Hematopoietic multipotent progenitor cell treated with erythropoietin and hydrocortisone succinate and interleukin-3 and kit ligand, for 17 days (in vitro differentiated cells): ENCODE measurements around the gene FNIP2.
A peak's percentile ranks its signal among the peaks of the same experiment; 100 is the strongest.
"Not testable (repeated sequence)": the region's sequence is repeated elsewhere in the genome, so short reads cannot be mapped to it uniquely, and the experiment has no call there.

ENCODE experiments used
- DNase-seq: peaks from one replicate; pipeline ENCODE4 v3.0.0-alpha.2; 2015; ENCODE audit warnings: low spot score

Gene FNIP2

GRCh38 chr4:158873795-158874401 is 105.1 kb downstream of the FNIP2 start:
- DNase-seq, result no peak

- no peak for DNase-seq
Measured at GRCh38 chr4:158875026-158875425, 106.2 kb downstream of the FNIP2 start.

GRCh38 chr4:158875455-158875854 is 106.6 kb downstream of the FNIP2 start:
- no peak for DNase-seq

DNA sequence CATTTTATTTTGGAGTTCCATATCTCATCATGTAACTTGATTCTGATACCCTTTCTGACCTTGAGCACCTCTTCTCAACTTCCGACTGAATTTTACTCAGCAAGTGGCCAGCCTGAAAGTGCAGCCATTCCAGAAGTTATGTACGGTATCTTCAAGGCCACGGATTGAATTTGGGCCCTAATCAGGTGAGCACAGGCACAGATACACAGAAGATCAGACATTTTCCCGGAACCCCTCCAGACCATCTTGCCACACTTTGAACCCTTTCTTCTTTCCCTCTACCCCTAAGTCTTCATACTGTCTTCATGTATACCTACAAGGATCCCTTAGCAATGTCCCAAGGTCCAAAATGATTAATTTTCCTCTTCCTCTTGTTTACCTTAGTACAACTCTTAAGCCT is 108.2 kb downstream of the FNIP2 start:
- no peak for DNase-seq

- DNase-seq, result not testable (repeated sequence)
Measured at GRCh38 chr4:158882142-158882541, 113.3 kb downstream of the FNIP2 start.

DNA sequence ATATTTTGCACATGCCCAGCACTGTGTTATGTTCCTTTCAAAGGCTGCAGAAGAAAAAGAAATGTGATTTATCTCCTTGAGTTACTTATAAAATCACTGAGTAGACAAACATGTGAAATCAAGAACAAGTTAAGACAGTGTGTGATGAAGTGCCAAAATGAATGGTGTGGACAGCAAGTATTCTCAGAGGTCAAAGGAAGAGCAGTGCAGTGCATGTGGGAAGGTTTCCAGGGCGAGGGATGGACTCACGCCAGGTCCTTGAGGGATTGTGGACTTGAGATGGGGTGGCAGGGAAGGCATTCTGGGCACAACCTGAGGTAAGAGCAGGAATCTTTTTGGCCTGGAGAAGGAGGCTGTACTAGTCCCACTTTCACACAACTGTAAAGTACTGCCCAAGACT is 115.5 kb downstream of the FNIP2 start:
- no peak for DNase-seq

DNA sequence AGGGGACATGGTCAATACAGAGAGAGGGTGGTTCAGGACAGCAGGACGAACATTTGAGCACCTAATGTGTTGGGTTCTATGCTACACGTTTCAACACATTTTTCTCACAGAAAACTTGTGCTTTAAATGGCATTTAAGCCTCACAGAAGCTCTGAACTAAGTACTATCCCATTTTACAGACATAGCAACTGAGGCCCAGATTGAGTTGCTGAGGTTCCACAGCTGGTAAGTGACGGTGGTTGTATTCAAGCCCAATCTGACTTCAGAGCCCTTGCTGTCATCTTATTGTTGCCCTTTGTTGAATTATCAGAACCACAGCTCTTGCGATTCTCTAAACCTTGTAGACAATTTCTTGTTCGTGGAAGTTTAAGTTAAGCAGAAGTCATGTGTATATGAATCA is 116.7 kb downstream of the FNIP2 start:
- DNase-seq, result no peak

- DNase-seq, result no peak
Measured at GRCh38 chr4:158890294-158890693, 121.5 kb downstream of the FNIP2 start.

GRCh38 chr4:158891256-158891655 is 122.4 kb downstream of the FNIP2 start:
- no peak for DNase-seq

DNA sequence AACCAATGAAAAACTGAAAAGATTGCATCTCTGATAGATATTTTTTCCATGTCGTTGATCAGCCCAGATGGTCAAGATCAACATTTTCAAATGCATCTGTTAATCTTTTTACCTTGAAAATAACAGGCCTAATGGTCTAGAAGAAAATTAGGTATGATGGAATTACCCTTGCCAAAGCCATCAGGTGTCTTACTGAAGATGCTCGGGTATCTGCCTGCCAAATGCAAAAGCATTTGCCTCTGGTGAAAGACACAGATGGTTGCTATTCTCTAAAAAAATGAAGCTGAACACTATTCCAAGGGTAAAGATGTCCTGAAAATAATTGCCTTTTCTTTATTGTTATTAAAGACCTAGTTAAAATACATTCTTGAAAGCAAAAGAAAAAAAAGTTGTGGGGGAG is 126.0 kb downstream of the FNIP2 start:
- DNase-seq, result no peak

GRCh38 chr4:158895797-158896576 is 127.2 kb downstream of the FNIP2 start:
- peak; percentile 30 for DNase-seq

DNA sequence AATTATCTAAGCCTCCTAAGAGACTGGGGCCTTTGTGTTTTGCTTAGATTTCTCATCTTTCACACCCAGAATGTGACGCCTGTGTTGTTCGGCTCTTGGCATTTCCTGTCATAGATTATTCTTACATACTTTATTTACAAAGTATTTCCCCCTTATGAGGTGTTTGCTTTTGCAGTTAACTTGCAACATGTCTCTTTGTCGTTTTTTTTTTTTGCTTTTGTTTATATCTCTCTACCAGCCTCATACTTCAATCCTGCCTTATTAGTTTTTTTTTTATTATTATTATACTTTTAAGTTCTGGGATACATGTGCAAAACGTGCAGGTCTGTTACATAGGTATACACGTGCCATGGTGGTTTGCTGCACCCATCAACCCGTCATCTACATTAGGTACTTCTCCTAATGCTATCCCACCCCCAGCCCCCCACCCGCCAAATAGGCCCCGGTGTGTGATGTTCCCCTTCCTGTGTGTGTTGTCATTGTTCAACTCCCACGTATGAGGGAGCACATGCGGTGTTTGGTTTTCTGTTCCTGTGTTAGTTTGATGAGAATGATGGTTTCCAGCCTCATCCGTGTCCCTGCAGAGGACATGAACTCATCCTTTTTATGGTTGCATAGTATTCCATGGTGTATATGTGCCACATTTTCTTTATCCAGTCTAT is 127.9 kb downstream of the FNIP2 start:
- not testable (repeated sequence) for DNase-seq

- DNase-seq, result not testable (repeated sequence)
Measured at GRCh38 chr4:158900408-158900807, 131.6 kb downstream of the FNIP2 start.

DNA sequence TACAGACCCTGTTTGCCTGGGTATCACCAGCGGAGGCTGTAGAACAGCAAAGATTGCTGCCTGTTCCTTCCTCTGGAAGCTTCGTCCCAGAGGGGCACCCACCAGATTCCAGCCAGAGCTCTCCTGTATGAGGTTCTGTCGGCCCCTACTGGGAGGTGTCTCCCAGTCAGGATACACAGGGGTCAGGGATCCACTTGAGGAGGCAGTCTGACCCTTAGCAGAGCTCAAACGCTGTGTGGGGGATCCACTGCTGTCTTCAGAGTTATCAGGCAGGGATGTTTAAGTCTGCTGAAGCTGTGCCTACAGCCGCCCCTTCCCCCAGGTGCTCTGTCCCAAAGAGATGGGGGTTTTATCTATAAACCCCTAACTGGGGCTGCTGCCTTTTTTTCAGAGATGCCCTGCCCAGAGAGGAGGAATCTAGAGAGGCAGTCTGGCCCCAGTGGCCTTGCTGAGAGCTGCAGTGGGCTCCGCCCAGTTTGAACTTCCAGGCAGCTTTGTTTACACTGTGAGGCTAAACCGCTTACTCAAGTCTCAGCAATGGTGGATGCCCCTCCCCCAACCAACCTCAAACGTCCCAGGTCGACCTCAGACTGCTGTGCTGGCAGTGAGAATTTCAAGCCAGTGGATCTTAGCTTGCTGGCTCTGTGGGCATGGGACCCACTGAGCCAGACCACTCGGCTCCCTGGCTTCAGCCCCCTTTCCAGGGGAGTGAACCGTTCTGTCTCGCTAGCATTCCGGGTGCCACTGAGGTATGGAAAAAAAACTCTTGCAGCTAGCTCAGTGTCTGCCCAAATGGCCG is 133.7 kb downstream of the FNIP2 start:
- DNase-seq, result peak; percentile 41

- no peak for DNase-seq
Measured at GRCh38 chr4:158903079-158903456, 134.2 kb downstream of the FNIP2 start.

GRCh38 chr4:158903472-158904043 is 134.7 kb downstream of the FNIP2 start:
- DNase-seq, result no peak

DNA sequence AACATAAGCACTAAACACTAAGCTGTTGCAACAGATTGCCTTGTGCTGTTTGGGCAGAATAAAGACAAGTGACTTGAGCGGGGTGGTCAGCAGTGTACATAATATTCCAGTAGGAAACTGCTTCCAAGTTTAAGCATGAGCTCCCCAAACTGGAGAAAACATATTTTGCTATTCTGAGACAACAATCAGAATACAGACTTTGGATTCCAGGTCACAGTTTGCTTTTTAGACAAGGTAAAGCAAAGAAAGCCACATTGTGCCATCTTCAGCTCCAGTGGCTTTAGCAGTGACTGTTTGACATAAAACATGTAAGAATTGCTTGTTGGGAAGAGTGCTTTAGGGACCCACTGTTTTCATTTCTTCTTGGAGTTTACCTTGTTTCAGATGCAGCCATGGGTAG is 136.0 kb downstream of the FNIP2 start:
- no peak for DNase-seq

GRCh38 chr4:158906073-158906472 is 137.2 kb downstream of the FNIP2 start:
- DNase-seq, result no peak

GRCh38 chr4:158912390-158912789 is 143.6 kb downstream of the FNIP2 start:
- no peak for DNase-seq

- DNase-seq, result no peak
Measured at GRCh38 chr4:158912806-158913205, 144.0 kb downstream of the FNIP2 start.

GRCh38 chr4:158913766-158914165 is 144.9 kb downstream of the FNIP2 start:
- DNase-seq, result no peak

GRCh38 chr4:158914218-158914617 is 145.4 kb downstream of the FNIP2 start:
- DNase-seq, result no peak
